ENCODE data around the gene ADSS2.

DNA sequence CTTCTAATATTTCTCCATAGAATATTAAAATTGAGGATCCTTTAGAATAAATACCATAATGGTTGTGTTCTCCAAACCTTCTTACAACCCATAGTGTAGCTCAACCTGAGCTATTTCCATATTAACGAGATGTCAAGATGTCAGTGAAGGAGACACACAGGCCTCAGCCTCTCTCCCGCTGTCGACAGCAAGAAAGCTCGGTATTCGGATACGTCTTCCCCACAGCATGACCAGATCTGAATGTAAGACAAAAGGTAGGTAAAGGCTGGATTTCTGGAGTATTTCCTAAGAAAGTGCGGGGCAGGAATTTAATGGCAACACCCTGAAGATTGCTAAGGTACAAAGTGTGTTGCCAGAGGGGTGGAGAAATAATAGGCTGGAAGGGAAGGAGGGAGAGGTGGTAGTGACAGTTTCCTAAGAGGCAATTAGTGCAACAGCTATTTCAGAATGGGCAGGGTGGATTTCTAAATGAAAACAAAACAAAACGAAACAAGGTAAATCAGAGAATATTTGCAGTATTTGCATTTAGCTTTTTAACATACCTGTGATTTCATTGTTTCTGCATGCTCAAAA lies 1.7 kb downstream of the ADSS2 start:
- TF ChIP-seq, protein P1, sequence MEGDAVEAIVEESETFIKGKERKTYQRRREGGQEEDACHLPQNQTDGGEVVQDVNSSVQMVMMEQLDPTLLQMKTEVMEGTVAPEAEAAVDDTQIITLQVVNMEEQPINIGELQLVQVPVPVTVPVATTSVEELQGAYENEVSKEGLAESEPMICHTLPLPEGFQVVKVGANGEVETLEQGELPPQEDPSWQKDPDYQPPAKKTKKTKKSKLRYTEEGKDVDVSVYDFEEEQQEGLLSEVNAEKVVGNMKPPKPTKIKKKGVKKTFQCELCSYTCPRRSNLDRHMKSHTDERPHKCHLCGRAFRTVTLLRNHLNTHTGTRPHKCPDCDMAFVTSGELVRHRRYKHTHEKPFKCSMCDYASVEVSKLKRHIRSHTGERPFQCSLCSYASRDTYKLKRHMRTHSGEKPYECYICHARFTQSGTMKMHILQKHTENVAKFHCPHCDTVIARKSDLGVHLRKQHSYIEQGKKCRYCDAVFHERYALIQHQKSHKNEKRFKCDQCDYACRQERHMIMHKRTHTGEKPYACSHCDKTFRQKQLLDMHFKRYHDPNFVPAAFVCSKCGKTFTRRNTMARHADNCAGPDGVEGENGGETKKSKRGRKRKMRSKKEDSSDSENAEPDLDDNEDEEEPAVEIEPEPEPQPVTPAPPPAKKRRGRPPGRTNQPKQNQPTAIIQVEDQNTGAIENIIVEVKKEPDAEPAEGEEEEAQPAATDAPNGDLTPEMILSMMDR (conservative IDR thresholded peaks at IDR 0.05; ENCODE audit: low read depth, low read length) = no peak
- TF ChIP-seq EZH2 (IDR thresholded peaks at IDR 0.05; ENCODE audit: low read length, unreplicated experiment) (no peak), EZH2phosphoT487 (IDR thresholded peaks at IDR 0.05; ENCODE audit: borderline replicate concordance, low read length) (no peak)

Measured in PC-3 (cell line).